Measurements from ENCODE around the gene SEMA5B.

- TF ChIP-seq POLR2AphosphoS5 (IDR thresholded peaks at IDR 0.05; ENCODE audit: low read depth, low read length), result no peak
- no peak for TF ChIP-seq TAF1 (IDR thresholded peaks at IDR 0.05; ENCODE audit: borderline replicate concordance, insufficient read depth, low read length)
- TF ChIP-seq SIN3A (IDR thresholded peaks at IDR 0.05; ENCODE audit: borderline replicate concordance, insufficient read depth, low read length), result no peak
- TF ChIP-seq FOXP2 (optimal IDR thresholded peaks at IDR 0.05; ENCODE audit: borderline replicate concordance, extremely low read depth, extremely low read length, insufficient read depth), result no peak
These were observed 113.9 kb downstream of the SEMA5B start for GRCh38 chr3:122913539-122914100.

All from PFSK-1 (cell line).